DND-41 (cell line): ENCODE data around the gene TLR5.

Experiments used
- ATAC-seq: fragments of 200-7000 bp; cut with Tn5 transposase; 3 replicates; pipeline ENCODE4 v1.9.1; 2021; ENCODE audit warnings: low read depth; ENCODE audit not compliant: insufficient read depth
- DNase-seq: peaks from one replicate; pipeline ENCODE4 v3.0.0-alpha.2; 2020
- H2AFZ ChIP-seq: 2 replicates; pipeline ENCODE4 v1.6.0; 2012; ENCODE audit warnings: low read depth, low read length
- H3K27ac ChIP-seq: 2 replicates; pipeline ENCODE4 v1.5.1; 2012; ENCODE audit warnings: low read length, inconsistent platforms
- H3K27me3 ChIP-seq: fragments of 200-600 bp; sonication (generic); 2 replicates; pipeline ENCODE4 v1.6.0; 2012; ENCODE audit warnings: low read length, mild to moderate bottlenecking, inconsistent platforms; ENCODE audit not compliant: insufficient read depth, poor library complexity
- H3K36me3 ChIP-seq: 2 replicates; pipeline ENCODE4 v1.5.1; 2012; ENCODE audit warnings: low read length, inconsistent platforms; ENCODE audit not compliant: insufficient read depth
- H3K4me1 ChIP-seq: 2 replicates; pipeline ENCODE4 v1.5.1; 2012; ENCODE audit warnings: mild to moderate bottlenecking, low read length; ENCODE audit not compliant: insufficient read depth
- H3K4me2 ChIP-seq: 2 replicates; pipeline ENCODE4 v1.6.0; 2012; ENCODE audit warnings: mild to moderate bottlenecking, moderate library complexity, low read length, inconsistent platforms; ENCODE audit not compliant: insufficient read depth
- H3K4me3 ChIP-seq, 2 experiments: fragments of 200-600 bp in 1 of 2; shearing (Covaris generic) in 1 of 2; 2 replicates each; pipeline ENCODE4 v1.5.1; 2012 to 2016; ENCODE audit warnings: inconsistent platforms in 2 of 2, low read length in 2 of 2, mild to moderate bottlenecking in 2 of 2, low read depth in 1 of 2, moderate library complexity in 1 of 2
- H3K79me2 ChIP-seq: 2 replicates; pipeline ENCODE4 v1.6.0; 2012; ENCODE audit warnings: low read length, inconsistent platforms; ENCODE audit not compliant: insufficient read depth
- H3K9ac ChIP-seq: 2 replicates; pipeline ENCODE4 v1.6.0; 2012; ENCODE audit warnings: low read depth, mild to moderate bottlenecking, inconsistent platforms, low read length, moderate library complexity
- H3K9me3 ChIP-seq: 2 replicates; pipeline ENCODE4 v1.5.1; 2012; ENCODE audit warnings: low read length, moderate library complexity, mild to moderate bottlenecking, inconsistent platforms; ENCODE audit not compliant: insufficient read depth, severe bottlenecking
- H4K20me1 ChIP-seq: 2 replicates; pipeline ENCODE4 v1.6.0; 2012; ENCODE audit warnings: low read length; ENCODE audit not compliant: insufficient read depth
- CTCF ChIP-seq: IDR thresholded peaks from 2 replicates; pipeline ENCODE4 v1.5.1; 2012; ENCODE audit warnings: borderline replicate concordance, low read length, moderate library complexity, mild to moderate bottlenecking; ENCODE audit not compliant: poor library complexity, severe bottlenecking; ENCODE audit errors: extremely low read depth
- EZH2 ChIP-seq: IDR thresholded peaks from 3 replicates; pipeline ENCODE4 v1.6.1; 2012; ENCODE audit warnings: borderline replicate concordance, low read depth, mild to moderate bottlenecking, moderate library complexity, low read length, inconsistent platforms; ENCODE audit not compliant: severe bottlenecking

The TLR5 gene

GRCh38 chr1:223144431-223144830 lies 1.4 kb upstream of the TLR5 start:
- no peak for TF ChIP-seq CTCF
- no peak for TF ChIP-seq EZH2

GRCh38 chr1:223143537-223144248 lies 645 bp upstream of the TLR5 start:
- no peak for TF ChIP-seq EZH2
- TF ChIP-seq CTCF = no peak
- Histone ChIP-seq H3K27me3 (peaks cover 7% of the 10 kb centered on the region), H3K4me1 (peaks cover 20% of the 10 kb centered on the region), H2AFZ (peak overlapping the region; percentile 98), H3K27ac (peak overlapping the region; percentile 56; the same call in 1 of the 2 replicates), H3K9ac (peak overlapping the region; percentile 44), H4K20me1 (no peaks in the 10 kb centered on the region), H3K4me2 (peak overlapping the region; percentile 82), H3K36me3 (no peaks in the 10 kb centered on the region), H3K9me3 (peaks cover 3% of the 10 kb centered on the region), H3K4me3 (peak overlapping the region in 1 of 2 experiments; percentile 61; a peak in 2 of 4 replicates), H3K79me2 (no peaks in the 10 kb centered on the region)
- DNase-seq = peak; percentile 27
- ATAC-seq = no peak

More at GRCh38 chr1:223144431-223144830, 1.4 kb upstream of the TLR5 start:
- Histone ChIP-seq H3K9me3 (peaks cover 3% of the 10 kb centered on the region), H3K9ac (no peak overlapping the region), H3K4me3 (no peak overlapping the region), H3K4me2 (no peak overlapping the region), H3K27ac (no peak overlapping the region), H3K27me3 (peaks cover 7% of the 10 kb centered on the region), H3K36me3 (no peaks in the 10 kb centered on the region), H3K4me1 (peaks cover 20% of the 10 kb centered on the region), H4K20me1 (no peaks in the 10 kb centered on the region), H3K79me2 (no peaks in the 10 kb centered on the region), H2AFZ (no peak overlapping the region)
- DNase-seq (no peak), ATAC-seq (no peak)

GRCh38 chr1:223142269-223142668 lies 779 bp downstream of the TLR5 start:
- H3K36me3 ChIP-seq = no peaks in the 10 kb centered on the region
- H3K27ac ChIP-seq = no peak overlapping the region
- TF ChIP-seq EZH2 (no peak), CTCF (no peak)
- peak overlapping the region; percentile 82 for H3K4me2 ChIP-seq
- DNase-seq (no peak), ATAC-seq (no peak)
- peak overlapping the region in 1 of 2 experiments; percentile 61; a peak in 2 of 4 replicates for H3K4me3 ChIP-seq
- H3K79me2 ChIP-seq = no peaks in the 10 kb centered on the region
- H3K9ac ChIP-seq = peak overlapping the region; percentile 44
- peaks cover 20% of the 10 kb centered on the region for H3K4me1 ChIP-seq
- peaks cover 7% of the 10 kb centered on the region for H3K27me3 ChIP-seq
- H2AFZ ChIP-seq = peak overlapping the region; percentile 98
- no peaks in the 10 kb centered on the region for H4K20me1 ChIP-seq
- H3K9me3 ChIP-seq = no peaks in the 10 kb centered on the region
